Testis (tissue), 3 donors: Measurements from ENCODE around the gene SLC6A19. TPM values are rescaled to one million over a fixed set of nuclear protein-coding genes. Genes with fewer than 3 reads are reported as not detected.

Experiments used
- DNase-seq: peaks from one replicate; pipeline ENCODE4 v3.0.0-alpha.2; 2019
- H3K27ac ChIP-seq, 2 donors: fragments of 200-600 bp; sonication (generic); one replicate each; pipeline ENCODE4 v1.5.1; 2019
- H3K27me3 ChIP-seq: fragments of 200-600 bp; sonication (generic); one replicate; pipeline ENCODE4 v1.5.1; 2019
- H3K36me3 ChIP-seq: fragments of 200-600 bp; sonication (generic); one replicate; pipeline ENCODE4 v1.5.1; 2017; ENCODE audit warnings: low read depth; ENCODE audit errors: missing control alignments
- H3K4me1 ChIP-seq: fragments of 200-600 bp; sonication (generic); one replicate; pipeline ENCODE4 v1.5.1; 2019
- H3K4me3 ChIP-seq, 2 donors: fragments of 200-600 bp; sonication (generic); one replicate each; pipeline ENCODE4 v1.5.1; 2017 to 2019
- H3K9me3 ChIP-seq: fragments of 200-600 bp; sonication (generic); one replicate; pipeline ENCODE4 v1.5.1; 2017
- POLR2A ChIP-seq: fragments of 450-650 bp; IDR thresholded peaks from one replicate; pipeline ENCODE4 v1.6.1; 2017; ENCODE audit warnings: antibody characterized with exemption, mild to moderate bottlenecking, moderate library complexity
- WGBS, 2 donors: methylation state at CpG; one replicate each; pipeline ENCODE4 v1.1.5; 2018; 5-methylcytosine and 5-hydroxymethylcytosine counted together
- intact Hi-C: fragments of 100-400 bp; cut with DNase I; formaldehyde crosslinking; loops from one replicate; pipeline ENCODE4 v1.15.1; 2023; ENCODE audit warnings: low total_unique reads
- polyA plus RNA-seq: library from polyadenylated mRNA; stranded (reverse); fragments of 350-450 nt; fragmentation: Illumina TruSeq; extraction: RNeasy Lipid Tissue Mini Kit (QIAGEN cat#74804); gene quantifications from one replicate; pipeline ENCODE4 v1.2.3, GENCODE V29; 2014; ENCODE audit warnings: low read depth, low replicate concordance; ENCODE audit not compliant: insufficient read depth
- total RNA-seq, 2 donors: library from RNA; depleted of rRNA; stranded (reverse); fragments of >200 nt; gene quantifications; one replicate each; pipeline ENCODE4 v1.2.3, GENCODE V29; 2016
- TF ChIP-seq, protein P1 (sequence below), 3 experiments: fragments of 450-650 bp in 2 of 3; fragments of 200-600 bp in 1 of 3; sonication (generic) in 1 of 3; IDR thresholded peaks; one replicate each; pipeline ENCODE4 v1.5.1; 2016 to 2019; ENCODE audit warnings: antibody characterized with exemption in 3 of 3, mild to moderate bottlenecking in 2 of 3, moderate library complexity in 1 of 3

Gene SLC6A19
- total and polyA plus RNA-seq, 3 donors from 2014 or later = 0.16 to 0.68 (median 0.28) TPM

DNA sequence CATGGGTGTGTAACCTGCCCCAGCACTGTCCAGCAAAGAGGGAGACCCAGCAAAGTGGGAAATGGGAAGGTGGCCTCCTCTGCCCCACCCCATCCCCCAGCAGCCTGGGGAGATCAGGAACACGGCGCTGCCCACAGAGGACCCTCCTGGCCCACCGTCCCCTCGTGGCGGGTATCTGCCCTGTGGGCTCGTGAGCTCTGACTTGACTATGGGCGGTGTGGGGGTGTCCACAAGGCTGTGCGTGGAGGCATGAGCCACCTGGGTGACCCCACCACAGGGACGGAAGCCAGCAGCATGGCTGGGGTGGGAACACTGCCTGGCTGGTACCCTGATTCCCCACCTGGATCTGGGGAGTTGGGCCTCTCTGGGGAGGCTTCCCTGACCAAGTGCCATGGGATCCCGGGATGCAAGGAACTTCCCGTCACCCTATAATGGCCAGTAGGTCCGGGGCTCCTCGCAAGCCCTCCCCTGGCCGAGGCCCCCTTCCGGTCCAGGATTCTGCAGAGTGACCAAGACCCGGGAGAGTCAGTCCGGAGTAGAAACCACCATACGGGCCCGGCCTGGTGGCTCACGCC is 29.3 kb upstream of the SLC6A19 start:
- Histone ChIP-seq H3K4me1 (peaks cover 3% of the 10 kb centered on the region), H3K27me3 (no peaks in the 10 kb centered on the region), H3K27ac (no peak overlapping the region), H3K4me3 (peak overlapping the region; percentile 32 to 52), H3K9me3 (no peaks in the 10 kb centered on the region), H3K36me3 (no peaks in the 10 kb centered on the region)
- peak; percentile 12 for DNase-seq
- intact Hi-C loops = no loop called here
- WGBS, 2 donors = 48 to 91% methylated on average over 11 to 20 of the region's 20 CpGs
- TF ChIP-seq, protein P1, sequence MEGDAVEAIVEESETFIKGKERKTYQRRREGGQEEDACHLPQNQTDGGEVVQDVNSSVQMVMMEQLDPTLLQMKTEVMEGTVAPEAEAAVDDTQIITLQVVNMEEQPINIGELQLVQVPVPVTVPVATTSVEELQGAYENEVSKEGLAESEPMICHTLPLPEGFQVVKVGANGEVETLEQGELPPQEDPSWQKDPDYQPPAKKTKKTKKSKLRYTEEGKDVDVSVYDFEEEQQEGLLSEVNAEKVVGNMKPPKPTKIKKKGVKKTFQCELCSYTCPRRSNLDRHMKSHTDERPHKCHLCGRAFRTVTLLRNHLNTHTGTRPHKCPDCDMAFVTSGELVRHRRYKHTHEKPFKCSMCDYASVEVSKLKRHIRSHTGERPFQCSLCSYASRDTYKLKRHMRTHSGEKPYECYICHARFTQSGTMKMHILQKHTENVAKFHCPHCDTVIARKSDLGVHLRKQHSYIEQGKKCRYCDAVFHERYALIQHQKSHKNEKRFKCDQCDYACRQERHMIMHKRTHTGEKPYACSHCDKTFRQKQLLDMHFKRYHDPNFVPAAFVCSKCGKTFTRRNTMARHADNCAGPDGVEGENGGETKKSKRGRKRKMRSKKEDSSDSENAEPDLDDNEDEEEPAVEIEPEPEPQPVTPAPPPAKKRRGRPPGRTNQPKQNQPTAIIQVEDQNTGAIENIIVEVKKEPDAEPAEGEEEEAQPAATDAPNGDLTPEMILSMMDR (IDR thresholded peaks at IDR 0.05) = no peak
- TF ChIP-seq POLR2A = no peak

DNA sequence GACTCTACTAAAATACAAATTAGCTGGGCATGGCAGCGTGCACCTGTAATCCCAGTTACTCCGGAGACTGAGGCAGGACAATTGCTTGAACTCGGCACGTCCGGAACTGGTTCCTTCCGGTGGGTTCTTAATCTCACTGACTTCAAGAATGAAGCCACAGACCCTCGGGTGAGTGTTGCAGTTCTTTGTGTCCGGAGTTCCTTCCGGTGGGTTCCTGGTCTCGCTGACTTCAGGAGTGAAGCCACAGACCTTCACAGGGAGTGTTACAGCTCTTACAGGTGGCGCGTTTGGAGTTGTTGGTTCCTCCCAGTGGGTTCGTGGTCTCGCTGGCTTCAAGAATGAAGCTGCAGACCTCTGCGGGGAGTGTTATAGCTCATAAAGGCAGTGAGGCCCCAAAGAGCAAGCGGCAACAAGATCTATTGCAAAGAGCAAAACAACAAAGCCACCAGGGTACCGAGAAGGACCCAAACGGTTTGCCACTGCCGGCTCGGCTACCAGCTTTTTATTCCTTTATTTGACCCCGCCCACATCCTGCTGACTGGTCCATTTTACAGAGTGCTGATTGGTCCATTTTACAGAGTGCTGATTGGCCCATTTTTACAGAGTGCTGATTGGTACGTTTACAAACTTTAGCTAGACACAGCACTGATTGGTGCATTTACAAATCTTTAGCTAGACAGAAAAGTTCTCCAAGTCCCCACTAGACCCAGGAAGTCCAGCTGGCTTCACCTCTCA is 28.6 kb upstream of the SLC6A19 start:
- peak; percentile 74 for DNase-seq
- intact Hi-C loops = no loop called here
- H3K9me3 ChIP-seq = no peaks in the 10 kb centered on the region

DNA sequence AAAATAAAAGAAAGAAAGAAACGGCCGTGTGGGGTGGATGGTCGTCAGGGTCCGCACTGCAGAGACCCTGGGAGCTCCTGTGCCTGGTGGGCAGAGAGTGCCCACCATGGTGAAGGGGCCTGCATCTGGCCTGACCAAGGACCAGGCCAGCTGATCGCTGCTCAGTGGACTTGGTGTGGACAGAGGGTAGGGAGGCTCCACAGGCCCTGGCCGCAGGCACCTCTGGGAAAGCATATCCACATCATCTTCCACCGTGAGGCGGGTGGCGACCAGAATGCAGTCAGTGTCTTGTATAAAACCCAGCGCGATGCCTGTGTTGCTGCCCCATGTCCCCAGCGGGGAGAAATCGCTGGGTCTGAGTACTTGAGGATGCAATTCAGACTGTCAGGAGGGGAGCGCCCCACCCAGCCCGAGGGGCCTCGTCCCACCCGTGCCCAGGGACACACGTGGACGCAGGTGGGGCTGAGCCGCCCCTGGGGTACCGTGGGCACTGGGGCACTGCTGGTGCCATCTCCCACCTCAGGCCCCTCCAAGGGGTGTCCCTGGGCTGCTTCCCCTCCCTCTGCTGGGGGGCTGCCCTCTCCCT is 27.8 kb upstream of the SLC6A19 start:
- 67 to 70% methylated on average over 18 to 19 of the region's 21 CpGs for WGBS, 2 donors
- TF ChIP-seq POLR2A = no peak
- TF ChIP-seq, protein P1 (IDR thresholded peaks at IDR 0.05) = no peak
- no peaks in the 10 kb centered on the region for H3K9me3 ChIP-seq
- H3K4me1 ChIP-seq = no peaks in the 10 kb centered on the region
- intact Hi-C loops = no loop called here
- peak; percentile 12 for DNase-seq
- H3K36me3 ChIP-seq = no peaks in the 10 kb centered on the region
- H3K27ac ChIP-seq = no peak overlapping the region
- no peaks in the 10 kb centered on the region for H3K27me3 ChIP-seq
- peak overlapping the region in 1 of 2 donors; percentile 52 for H3K4me3 ChIP-seq

More for the DNA sequence above, 28.6 kb upstream of the SLC6A19 start:
- Histone ChIP-seq H3K27ac (no peak overlapping the region), H3K27me3 (no peaks in the 10 kb centered on the region), H3K4me1 (peaks cover 2% of the 10 kb centered on the region), H3K36me3 (no peaks in the 10 kb centered on the region), H3K4me3 (peak overlapping the region; percentile 32 to 52)
- TF ChIP-seq POLR2A = no peak
- TF ChIP-seq, protein P1 (IDR thresholded peaks at IDR 0.05) = no peak
- 56 to 72% methylated on average over 22 of the region's 22 CpGs for WGBS, 2 donors

DNA sequence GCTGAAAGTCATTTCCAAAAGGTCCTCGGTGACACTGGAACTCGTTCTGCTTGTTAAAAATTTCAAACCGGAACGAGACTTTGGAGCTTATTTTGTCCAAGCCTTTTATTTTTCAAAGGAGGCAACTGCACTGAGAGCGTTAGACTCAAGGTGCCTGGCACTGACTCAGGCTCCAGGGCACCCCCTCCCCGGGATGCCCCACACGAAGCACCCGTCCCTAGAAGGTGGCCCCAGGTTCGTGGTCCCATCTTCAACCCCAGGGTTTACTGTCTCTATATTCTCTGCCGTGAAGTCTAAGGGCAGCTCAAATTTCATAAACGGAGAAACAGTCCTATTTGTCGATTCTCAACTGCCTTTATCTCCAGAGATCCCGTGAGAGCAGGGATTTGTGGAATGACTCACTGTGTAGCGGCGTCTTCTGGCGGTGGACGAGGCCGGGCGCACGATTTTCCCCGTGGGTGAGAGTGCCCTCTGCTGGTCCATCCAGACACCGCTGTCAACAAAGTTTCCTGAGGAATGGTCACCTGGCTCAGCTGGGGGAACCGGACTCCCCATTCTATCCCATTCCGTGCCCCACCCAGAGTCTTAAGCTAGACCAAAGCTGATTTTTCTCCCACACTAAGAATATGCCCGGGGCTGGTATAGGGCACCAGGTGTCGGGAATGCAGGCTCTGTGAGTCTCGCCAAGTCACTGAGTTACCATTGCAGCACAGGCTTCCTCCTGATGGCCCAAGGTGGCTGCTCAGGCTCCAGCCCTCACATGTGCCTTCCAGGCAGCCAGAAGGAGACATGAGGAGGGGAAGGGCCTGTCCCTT is 27.1 kb upstream of the SLC6A19 start:
- TF ChIP-seq, protein P1 (IDR thresholded peaks at IDR 0.05) = peak in 2 of 3 experiments; percentile 51 to 56
- TF ChIP-seq POLR2A = no peak
- H3K9me3 ChIP-seq = no peaks in the 10 kb centered on the region
- H3K36me3 ChIP-seq = no peaks in the 10 kb centered on the region
- 40 to 47% methylated on average over 26 to 27 of the region's 27 CpGs for WGBS, 2 donors
- H3K4me1 ChIP-seq = no peaks in the 10 kb centered on the region
- no peak overlapping the region for H3K4me3 ChIP-seq
- no peak overlapping the region for H3K27ac ChIP-seq
- no peaks in the 10 kb centered on the region for H3K27me3 ChIP-seq
- intact Hi-C loops = no loop called here
- DNase-seq = peak; percentile 56
